Measurements from ENCODE around the gene PSAPL1. TPM values are rescaled to one million over a fixed set of nuclear protein-coding genes. Genes with fewer than 3 reads are reported as not detected.

PSAPL1 gene
- total RNA-seq, 1 experiment from 2014 or later = not detected

DNA sequence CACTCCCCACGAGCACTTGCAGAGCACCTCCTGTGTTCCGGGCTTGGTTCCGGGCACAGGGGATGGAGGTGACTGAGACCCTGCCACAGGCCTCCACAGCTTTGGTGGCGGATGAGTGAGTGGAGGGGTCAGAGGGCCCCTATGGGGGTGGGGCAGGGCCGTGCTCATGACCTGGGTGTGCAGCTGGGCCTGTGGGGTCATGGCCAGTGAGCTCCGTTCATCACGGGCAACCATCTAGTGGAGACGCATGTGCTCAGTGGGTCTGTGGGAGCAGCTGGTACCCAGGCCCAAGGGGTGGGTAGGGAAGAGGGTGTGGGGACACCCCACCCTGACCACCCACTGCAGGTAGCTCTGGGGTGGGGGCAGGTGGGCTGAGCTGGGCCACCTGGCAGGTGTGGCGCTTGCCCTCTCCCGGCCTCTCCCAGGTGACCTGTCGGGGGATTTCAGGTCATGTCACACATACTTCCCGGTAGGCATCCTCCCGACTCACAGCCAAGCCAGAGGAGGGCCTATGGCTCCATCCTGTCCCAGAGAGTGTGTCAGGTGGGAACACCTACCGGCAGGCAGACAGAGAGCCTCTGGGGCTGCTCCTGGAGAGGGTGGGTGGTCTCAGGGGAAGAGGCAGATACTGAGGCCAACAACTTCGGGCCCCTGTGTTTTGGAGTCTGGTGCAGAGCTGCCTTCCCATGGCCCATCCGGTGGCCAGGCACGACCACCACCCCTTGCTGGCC lies 3.6 kb downstream of the PSAPL1 start:
- in situ Hi-C loops (cut with HindIII; ENCODE audit: low pct_unique_long_range_greater_than_20kb, low sequenced_read_pairs) = no loop called here

DNA sequence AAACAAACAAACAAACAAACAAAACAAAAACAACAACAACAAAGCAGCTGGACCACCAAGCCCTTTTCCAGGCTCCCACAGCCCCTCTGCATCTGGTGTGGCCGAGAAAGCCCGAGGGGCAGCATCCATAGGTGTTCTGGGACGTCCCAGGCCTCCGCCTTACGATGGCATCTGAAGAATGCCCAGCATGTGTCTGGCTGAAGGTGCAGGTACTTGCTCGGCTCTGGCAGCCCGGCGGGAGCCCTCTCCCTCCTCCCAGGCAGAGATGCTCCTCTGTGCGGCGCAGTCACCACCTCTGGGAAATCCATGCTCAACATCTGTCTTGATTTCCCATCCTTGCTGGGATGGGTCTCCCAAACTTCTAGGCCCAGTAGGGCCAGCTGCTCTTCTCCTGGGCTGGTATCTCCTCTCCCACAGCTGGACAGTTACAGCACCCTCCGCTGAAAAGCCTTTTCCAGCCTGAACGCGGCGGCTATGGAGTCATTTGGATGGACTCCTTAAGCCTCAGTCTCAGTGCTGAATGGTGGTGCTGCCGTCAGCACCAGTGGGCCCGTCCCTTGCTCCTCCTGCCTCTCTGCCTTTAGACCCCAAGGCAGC lies 4.3 kb downstream of the PSAPL1 start:
- no peaks in the 10 kb centered on the region for H3K36me3 ChIP-seq (ENCODE audit: control insufficient read depth, insufficient read depth, low read length)
- H3K27ac ChIP-seq (ENCODE audit: low read length) = no peak overlapping the region
- ATAC-seq = no peak
- BruUV-seq (replicated peaks) = no TSS peak
- in situ Hi-C loops (cut with HindIII; ENCODE audit: low pct_unique_long_range_greater_than_20kb, low sequenced_read_pairs) = no loop called here
- POLR2A ChIA-PET = no interaction called here
- H3K27me3 ChIP-seq (ENCODE audit: control insufficient read depth, insufficient read depth, low read length) = no peaks in the 10 kb centered on the region
- no peak overlapping the region for H3K4me3 ChIP-seq (ENCODE audit: low read depth in 2 of 2, low read length in 2 of 2)
- CTCF ChIA-PET = no interaction called here
- H3K9me3 ChIP-seq (ENCODE audit: control insufficient read depth, insufficient read depth, low read depth, low read length) = no peaks in the 10 kb centered on the region
- H3K4me1 ChIP-seq (ENCODE audit: control insufficient read depth, insufficient read depth, low read length) = no peaks in the 10 kb centered on the region; the same call in 1 of the 2 replicates
- TF ChIP-seq TCF7L2 (IDR thresholded peaks at IDR 0.05; ENCODE audit: low read depth, low read length) = no peak
- TF ChIP-seq, protein P1, sequence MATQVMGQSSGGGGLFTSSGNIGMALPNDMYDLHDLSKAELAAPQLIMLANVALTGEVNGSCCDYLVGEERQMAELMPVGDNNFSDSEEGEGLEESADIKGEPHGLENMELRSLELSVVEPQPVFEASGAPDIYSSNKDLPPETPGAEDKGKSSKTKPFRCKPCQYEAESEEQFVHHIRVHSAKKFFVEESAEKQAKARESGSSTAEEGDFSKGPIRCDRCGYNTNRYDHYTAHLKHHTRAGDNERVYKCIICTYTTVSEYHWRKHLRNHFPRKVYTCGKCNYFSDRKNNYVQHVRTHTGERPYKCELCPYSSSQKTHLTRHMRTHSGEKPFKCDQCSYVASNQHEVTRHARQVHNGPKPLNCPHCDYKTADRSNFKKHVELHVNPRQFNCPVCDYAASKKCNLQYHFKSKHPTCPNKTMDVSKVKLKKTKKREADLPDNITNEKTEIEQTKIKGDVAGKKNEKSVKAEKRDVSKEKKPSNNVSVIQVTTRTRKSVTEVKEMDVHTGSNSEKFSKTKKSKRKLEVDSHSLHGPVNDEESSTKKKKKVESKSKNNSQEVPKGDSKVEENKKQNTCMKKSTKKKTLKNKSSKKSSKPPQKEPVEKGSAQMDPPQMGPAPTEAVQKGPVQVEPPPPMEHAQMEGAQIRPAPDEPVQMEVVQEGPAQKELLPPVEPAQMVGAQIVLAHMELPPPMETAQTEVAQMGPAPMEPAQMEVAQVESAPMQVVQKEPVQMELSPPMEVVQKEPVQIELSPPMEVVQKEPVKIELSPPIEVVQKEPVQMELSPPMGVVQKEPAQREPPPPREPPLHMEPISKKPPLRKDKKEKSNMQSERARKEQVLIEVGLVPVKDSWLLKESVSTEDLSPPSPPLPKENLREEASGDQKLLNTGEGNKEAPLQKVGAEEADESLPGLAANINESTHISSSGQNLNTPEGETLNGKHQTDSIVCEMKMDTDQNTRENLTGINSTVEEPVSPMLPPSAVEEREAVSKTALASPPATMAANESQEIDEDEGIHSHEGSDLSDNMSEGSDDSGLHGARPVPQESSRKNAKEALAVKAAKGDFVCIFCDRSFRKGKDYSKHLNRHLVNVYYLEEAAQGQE (IDR thresholded peaks at IDR 0.05; ENCODE audit: insufficient read depth in 1 of 2, low read depth in 2 of 2, low read length in 1 of 2) = no peak
- TF ChIP-seq SIN3A (IDR thresholded peaks at IDR 0.05; ENCODE audit: borderline replicate concordance, insufficient read depth, low read depth, low read length) = no peak
- TF ChIP-seq, protein P2, sequence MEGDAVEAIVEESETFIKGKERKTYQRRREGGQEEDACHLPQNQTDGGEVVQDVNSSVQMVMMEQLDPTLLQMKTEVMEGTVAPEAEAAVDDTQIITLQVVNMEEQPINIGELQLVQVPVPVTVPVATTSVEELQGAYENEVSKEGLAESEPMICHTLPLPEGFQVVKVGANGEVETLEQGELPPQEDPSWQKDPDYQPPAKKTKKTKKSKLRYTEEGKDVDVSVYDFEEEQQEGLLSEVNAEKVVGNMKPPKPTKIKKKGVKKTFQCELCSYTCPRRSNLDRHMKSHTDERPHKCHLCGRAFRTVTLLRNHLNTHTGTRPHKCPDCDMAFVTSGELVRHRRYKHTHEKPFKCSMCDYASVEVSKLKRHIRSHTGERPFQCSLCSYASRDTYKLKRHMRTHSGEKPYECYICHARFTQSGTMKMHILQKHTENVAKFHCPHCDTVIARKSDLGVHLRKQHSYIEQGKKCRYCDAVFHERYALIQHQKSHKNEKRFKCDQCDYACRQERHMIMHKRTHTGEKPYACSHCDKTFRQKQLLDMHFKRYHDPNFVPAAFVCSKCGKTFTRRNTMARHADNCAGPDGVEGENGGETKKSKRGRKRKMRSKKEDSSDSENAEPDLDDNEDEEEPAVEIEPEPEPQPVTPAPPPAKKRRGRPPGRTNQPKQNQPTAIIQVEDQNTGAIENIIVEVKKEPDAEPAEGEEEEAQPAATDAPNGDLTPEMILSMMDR (IDR thresholded peaks at IDR 0.05) = no peak
- no peak for TF ChIP-seq POLR2AphosphoS5 (IDR thresholded peaks at IDR 0.05; ENCODE audit: low read depth, low read length)
- intact Hi-C loops (cut with micrococcal nuclease; ENCODE audit: unreplicated experiment) = no loop called here
- no peak for DNase-seq (ENCODE audit: low read depth, low spot score)

More for the DNA sequence above, 3.6 kb downstream of the PSAPL1 start:
- POLR2A ChIA-PET = interaction anchor here (0.6 kb wide), 1 partner anchor 114 kb away, joined by 4 read pairs; no protein-coding TSS in a partner anchor
- H3K36me3 ChIP-seq (ENCODE audit: control insufficient read depth, insufficient read depth, low read length) = no peaks in the 10 kb centered on the region
- DNase-seq (ENCODE audit: low read depth, low spot score) (no peak), ATAC-seq (no peak)
- CTCF ChIA-PET = no interaction called here
- no peak overlapping the region for H3K4me3 ChIP-seq (ENCODE audit: low read depth in 2 of 2, low read length in 2 of 2)
- TF ChIP-seq, protein P1 (IDR thresholded peaks at IDR 0.05; ENCODE audit: insufficient read depth in 1 of 2, low read depth in 2 of 2, low read length in 1 of 2) = no peak
- TF ChIP-seq TCF7L2 (IDR thresholded peaks at IDR 0.05; ENCODE audit: low read depth, low read length) = no peak
- no peak for TF ChIP-seq POLR2AphosphoS5 (IDR thresholded peaks at IDR 0.05; ENCODE audit: low read depth, low read length)
- TF ChIP-seq SIN3A (IDR thresholded peaks at IDR 0.05; ENCODE audit: borderline replicate concordance, insufficient read depth, low read depth, low read length) = no peak
- TF ChIP-seq, protein P2 (IDR thresholded peaks at IDR 0.05) = no peak
- H3K27ac ChIP-seq (ENCODE audit: low read length) = no peak overlapping the region
- BruUV-seq (replicated peaks) = no TSS peak
- H3K4me1 ChIP-seq (ENCODE audit: control insufficient read depth, insufficient read depth, low read length) = no peaks in the 10 kb centered on the region; the same call in 1 of the 2 replicates
- no peaks in the 10 kb centered on the region for H3K9me3 ChIP-seq (ENCODE audit: control insufficient read depth, insufficient read depth, low read depth, low read length)
- no peaks in the 10 kb centered on the region for H3K27me3 ChIP-seq (ENCODE audit: control insufficient read depth, insufficient read depth, low read length)
- intact Hi-C loops (cut with micrococcal nuclease; ENCODE audit: unreplicated experiment) = no loop called here
